ENCODE measurements around the gene ZBTB45. TPM values are rescaled to one million over a fixed set of nuclear protein-coding genes. Genes with fewer than 3 reads are reported as not detected.

Gene ZBTB45
- total RNA-seq, 1 donor from 2014 or later: 46.5 TPM

GRCh38 chr19:58516964-58517833, 2.4 kb downstream of the ZBTB45 start:
- Histone ChIP-seq H3K36me3 (peaks cover 24 to 26% of the 10 kb centered on the region in 2 donors), H3K4me1 (peaks cover 20 to 35% of the 10 kb centered on the region in 2 donors), H3K27ac (no peak overlapping the region), H3K9me3 (no peaks in the 10 kb centered on the region), H3K27me3 (no peaks in the 10 kb centered on the region), H3K4me3 (no peak overlapping the region)
- intact Hi-C loops (cut with DNase I): no loop called here
- no peak for DNase-seq (ENCODE audit: low spot score in 2 of 2)
- no peak for TF ChIP-seq CTCF (IDR thresholded peaks at IDR 0.05)

- Histone ChIP-seq H3K4me3 (no peak overlapping the region), H3K27ac (no peak overlapping the region), H3K4me1 (peaks cover 20 to 35% of the 10 kb centered on the region in 2 donors), H3K27me3 (no peaks in the 10 kb centered on the region), H3K9me3 (no peaks in the 10 kb centered on the region), H3K36me3 (peaks cover 24 to 26% of the 10 kb centered on the region in 2 donors)
- no peak for TF ChIP-seq CTCF (IDR thresholded peaks at IDR 0.05)
- intact Hi-C loops (cut with DNase I): no loop called here
- no peak for DNase-seq (ENCODE audit: low spot score in 2 of 2)
These were observed 3.3 kb downstream of the ZBTB45 start for GRCh38 chr19:58516246-58516836.

GRCh38 chr19:58515259-58515658, 4.4 kb downstream of the ZBTB45 start:
- Histone ChIP-seq H3K27ac (no peak overlapping the region), H3K9me3 (no peaks in the 10 kb centered on the region), H3K36me3 (peaks cover 24 to 26% of the 10 kb centered on the region in 2 donors), H3K27me3 (no peaks in the 10 kb centered on the region), H3K4me3 (no peak overlapping the region), H3K4me1 (peaks cover 18 to 31% of the 10 kb centered on the region in 2 donors)
- intact Hi-C loops (cut with DNase I): no loop called here
- no peak for TF ChIP-seq CTCF (IDR thresholded peaks at IDR 0.05)
- no peak for DNase-seq (ENCODE audit: low spot score in 2 of 2)

GRCh38 chr19:58514564-58515022, 5.0 kb downstream of the ZBTB45 start:
- Histone ChIP-seq H3K27me3 (no peaks in the 10 kb centered on the region), H3K4me1 (peaks cover 16 to 31% of the 10 kb centered on the region in 2 donors), H3K4me3 (peak overlapping the region; percentile 37 to 45), H3K9me3 (no peaks in the 10 kb centered on the region), H3K36me3 (peaks cover 24 to 26% of the 10 kb centered on the region in 2 donors), H3K27ac (no peak overlapping the region)
- intact Hi-C loops (cut with DNase I): no loop called here
- TF ChIP-seq CTCF (IDR thresholded peaks at IDR 0.05): no peak
- DNase-seq (ENCODE audit: low spot score in 2 of 2): no peak

GRCh38 chr19:58513694-58514563, 5.7 kb downstream of the ZBTB45 start:
- H3K4me1 ChIP-seq: peaks cover 16 to 31% of the 10 kb centered on the region in 2 donors
- intact Hi-C loops (cut with DNase I): no loop called here
- peak overlapping the region; percentile 37 to 45 for H3K4me3 ChIP-seq
- H3K36me3 ChIP-seq: peaks cover 24 to 26% of the 10 kb centered on the region in 2 donors
- TF ChIP-seq CTCF (IDR thresholded peaks at IDR 0.05): peak; percentile 70 to 86 (median 74)
- H3K27ac ChIP-seq: peak overlapping the region; percentile 24 to 27
- DNase-seq (ENCODE audit: low spot score in 2 of 2): peak in 1 of 2 donors; percentile 87
- no peaks in the 10 kb centered on the region for H3K9me3 ChIP-seq
- H3K27me3 ChIP-seq: no peaks in the 10 kb centered on the region
